Mucosa of stomach (tissue), 1 donor: ENCODE measurements around the gene SPC24.
"Not testable (repeated sequence)": the region's sequence is repeated elsewhere in the genome, so short reads cannot be mapped to it uniquely, and the experiment has no call there.

Experiments used
- H3K27me3 ChIP-seq: one replicate; pipeline ENCODE4 v1.7.0; 2013; ENCODE audit warnings: mild to moderate bottlenecking, low read length; ENCODE audit not compliant: control insufficient read depth, insufficient read depth
- H3K36me3 ChIP-seq: one replicate; pipeline ENCODE4 v1.7.0; 2013; ENCODE audit warnings: low read length; ENCODE audit not compliant: control insufficient read depth, insufficient read depth
- H3K4me1 ChIP-seq: one replicate; pipeline ENCODE4 v1.7.0; 2013; ENCODE audit warnings: mild to moderate bottlenecking, low read length; ENCODE audit not compliant: control insufficient read depth, insufficient read depth
- H3K4me3 ChIP-seq: one replicate; pipeline ENCODE4 v1.7.0; 2013; ENCODE audit warnings: low read length
- H3K9ac ChIP-seq: one replicate; pipeline ENCODE4 v1.7.0; 2013; ENCODE audit warnings: mild to moderate bottlenecking, low read length, moderate library complexity
- H3K9me3 ChIP-seq: one replicate; pipeline ENCODE4 v1.7.0; 2013; ENCODE audit warnings: mild to moderate bottlenecking, low read length, moderate library complexity; ENCODE audit not compliant: control insufficient read depth
- donor health status: Pancreatic carcinoma.

Gene SPC24

GRCh38 chr19:11151181-11151580 is 4.4 kb downstream of the SPC24 start:
- Histone ChIP-seq H3K36me3 (no peaks in the 10 kb centered on the region), H3K27me3 (no peaks in the 10 kb centered on the region), H3K9ac (no peak overlapping the region), H3K4me1 (peaks cover 15% of the 10 kb centered on the region), H3K9me3 (no peaks in the 10 kb centered on the region), H3K4me3 (no peak overlapping the region)

- Histone ChIP-seq H3K4me3 (no peak overlapping the region), H3K4me1 (peaks cover 15% of the 10 kb centered on the region), H3K9ac (no peak overlapping the region), H3K9me3 (no peaks in the 10 kb centered on the region), H3K27me3 (no peaks in the 10 kb centered on the region), H3K36me3 (no peaks in the 10 kb centered on the region)
Measured at GRCh38 chr19:11148001-11148400, 7.6 kb downstream of the SPC24 start.

- Histone ChIP-seq H3K27me3 (no peaks in the 10 kb centered on the region), H3K4me3 (no peak overlapping the region), H3K9me3 (no peaks in the 10 kb centered on the region), H3K4me1 (peaks cover 27% of the 10 kb centered on the region), H3K9ac (no peak overlapping the region), H3K36me3 (no peaks in the 10 kb centered on the region)
Measured at GRCh38 chr19:11145536-11145924, 10.1 kb downstream of the SPC24 start.

- peak overlapping the region; percentile 59 for H3K9ac ChIP-seq
- no peaks in the 10 kb centered on the region for H3K27me3 ChIP-seq
- no peaks in the 10 kb centered on the region for H3K36me3 ChIP-seq
- H3K9me3 ChIP-seq: no peaks in the 10 kb centered on the region
- H3K4me1 ChIP-seq: peaks cover 46% of the 10 kb centered on the region
- H3K4me3 ChIP-seq: peak overlapping the region; percentile 3
Measured at GRCh38 chr19:11142528-11143171, 12.9 kb downstream of the SPC24 start.

- H3K9ac ChIP-seq: peak overlapping the region; percentile 59
- H3K4me3 ChIP-seq: no peak overlapping the region
- no peaks in the 10 kb centered on the region for H3K27me3 ChIP-seq
- peaks cover 49% of the 10 kb centered on the region for H3K4me1 ChIP-seq
- no peaks in the 10 kb centered on the region for H3K9me3 ChIP-seq
- H3K36me3 ChIP-seq: no peaks in the 10 kb centered on the region
Measured at GRCh38 chr19:11141937-11142527, 13.6 kb downstream of the SPC24 start.

GRCh38 chr19:11140896-11141295 is 14.7 kb downstream of the SPC24 start:
- no peak overlapping the region for H3K4me3 ChIP-seq
- H3K4me1 ChIP-seq: peaks cover 49% of the 10 kb centered on the region
- H3K9ac ChIP-seq: no peak overlapping the region
- H3K36me3 ChIP-seq: no peaks in the 10 kb centered on the region
- H3K27me3 ChIP-seq: no peaks in the 10 kb centered on the region
- no peaks in the 10 kb centered on the region for H3K9me3 ChIP-seq

- not testable (repeated sequence) for H3K36me3 ChIP-seq, H3K4me3 ChIP-seq, H3K9me3 ChIP-seq, H3K27me3 ChIP-seq, H3K9ac ChIP-seq
- peaks cover 49% of the 10 kb centered on the region for H3K4me1 ChIP-seq
Measured at GRCh38 chr19:11140023-11140538, 15.5 kb downstream of the SPC24 start.

- no peaks in the 10 kb centered on the region for H3K27me3 ChIP-seq
- no peaks in the 10 kb centered on the region for H3K36me3 ChIP-seq
- peaks cover 49% of the 10 kb centered on the region for H3K4me1 ChIP-seq
- no peaks in the 10 kb centered on the region for H3K9me3 ChIP-seq
- peak overlapping the region; percentile 30 for H3K9ac ChIP-seq
- no peak overlapping the region for H3K4me3 ChIP-seq
Measured at GRCh38 chr19:11138601-11139300, 16.8 kb downstream of the SPC24 start.

- peak overlapping the region; percentile 29 for H3K9ac ChIP-seq
- peaks cover 40% of the 10 kb centered on the region for H3K4me1 ChIP-seq
- H3K4me3 ChIP-seq: no peak overlapping the region
- no peaks in the 10 kb centered on the region for H3K9me3 ChIP-seq
- H3K27me3 ChIP-seq: no peaks in the 10 kb centered on the region
- H3K36me3 ChIP-seq: no peaks in the 10 kb centered on the region
Measured at GRCh38 chr19:11137542-11138384, 17.8 kb downstream of the SPC24 start.

GRCh38 chr19:11136400-11137101 is 19.0 kb downstream of the SPC24 start:
- H3K36me3 ChIP-seq: peaks cover 7% of the 10 kb centered on the region
- peaks cover 28% of the 10 kb centered on the region for H3K4me1 ChIP-seq
- H3K9me3 ChIP-seq: no peaks in the 10 kb centered on the region
- H3K4me3 ChIP-seq: no peak overlapping the region
- H3K9ac ChIP-seq: no peak overlapping the region
- H3K27me3 ChIP-seq: no peaks in the 10 kb centered on the region

GRCh38 chr19:11131471-11131870 is 24.1 kb downstream of the SPC24 start:
- Histone ChIP-seq H3K36me3 (peaks cover 43% of the 10 kb centered on the region), H3K9ac (no peak overlapping the region), H3K9me3 (no peaks in the 10 kb centered on the region), H3K4me1 (peaks cover 3% of the 10 kb centered on the region), H3K27me3 (no peaks in the 10 kb centered on the region), H3K4me3 (no peak overlapping the region)
